Measurements from ENCODE around the gene FARP2.

The FARP2 gene

DNA sequence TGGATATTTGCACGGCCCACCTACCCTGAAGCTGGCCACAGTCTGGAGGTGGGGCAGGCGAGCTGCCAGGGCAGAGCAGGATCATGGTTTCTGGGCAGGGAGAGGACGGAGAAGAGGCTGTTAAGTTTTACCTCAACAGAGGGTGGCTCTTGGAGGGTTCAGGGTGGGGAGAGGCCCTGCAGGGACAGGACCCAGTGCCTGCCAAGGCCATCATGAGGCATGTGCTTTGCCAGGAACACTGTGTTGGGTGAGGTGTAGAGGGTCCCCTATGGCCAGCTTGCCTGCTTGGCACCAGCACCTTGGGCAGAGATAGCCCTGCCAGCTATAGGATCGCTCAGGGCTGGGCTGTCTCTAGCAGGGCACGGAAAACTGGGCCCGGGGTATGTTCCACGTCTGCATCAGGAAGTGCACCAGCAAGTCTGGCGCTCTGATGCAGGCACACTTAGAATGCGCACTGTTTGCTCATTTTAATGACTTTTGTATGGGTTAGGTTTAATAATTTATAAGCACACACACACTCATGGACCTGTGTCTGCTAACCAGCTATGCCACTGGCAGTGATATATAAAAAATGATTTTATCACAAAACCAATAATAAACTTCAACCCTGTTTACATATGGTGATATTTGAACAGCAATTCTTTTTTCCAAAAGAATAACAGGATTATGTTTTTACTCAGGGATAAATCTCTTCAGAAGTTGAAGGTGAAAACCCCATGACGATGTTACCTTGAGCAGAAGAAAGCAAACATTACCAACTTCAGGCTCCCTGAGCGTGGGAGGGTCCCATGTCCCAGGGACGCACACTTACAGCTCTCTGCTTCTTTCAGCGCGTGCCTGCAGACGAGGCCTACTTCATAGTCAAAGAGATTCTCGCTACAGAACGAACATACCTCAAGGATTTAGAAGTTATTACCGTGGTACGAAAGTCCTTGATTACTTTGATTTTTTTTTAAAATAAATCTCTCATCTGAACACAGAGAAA is 105.9 kb downstream of the FARP2 start:
- DNase-seq = no peak

DNA sequence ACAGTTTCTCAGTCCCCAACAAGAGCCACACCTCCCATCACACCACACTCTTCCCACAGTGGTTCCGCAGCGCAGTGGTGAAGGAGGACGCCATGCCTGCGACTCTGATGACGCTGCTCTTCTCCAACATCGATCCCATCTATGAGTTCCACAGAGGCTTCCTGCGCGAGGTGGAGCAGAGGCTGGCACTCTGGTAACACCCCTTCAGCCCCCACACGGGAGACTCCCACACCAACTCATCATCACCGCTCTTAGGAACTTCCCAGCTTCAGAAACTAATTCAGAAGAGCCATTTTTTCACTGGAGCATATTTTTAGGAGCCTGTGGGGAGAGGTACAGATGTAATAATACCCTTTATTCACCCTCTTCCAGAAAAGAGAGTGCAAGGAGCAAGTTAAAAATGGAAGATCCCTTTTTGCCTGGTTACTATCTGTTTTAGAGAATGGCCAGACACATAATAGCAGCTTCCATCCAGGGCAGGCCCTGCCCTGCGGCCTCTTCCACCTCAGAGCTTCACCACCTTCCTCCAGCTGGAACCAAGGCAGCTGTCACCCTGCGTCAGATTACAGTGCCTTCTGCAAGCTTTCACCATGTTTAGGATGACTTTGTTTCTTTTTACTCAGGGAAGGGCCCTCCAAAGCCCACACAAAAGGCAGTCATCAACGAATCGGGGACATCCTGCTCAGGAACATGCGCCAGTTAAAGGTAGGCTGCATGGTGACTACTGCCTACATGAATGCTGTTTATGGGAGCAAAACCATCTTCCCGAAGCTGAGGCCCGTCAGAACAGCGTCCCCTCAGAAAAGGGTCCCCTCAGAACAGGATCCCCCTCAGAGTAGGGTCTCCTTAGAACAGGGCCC is 107.4 kb downstream of the FARP2 start:
- DNase-seq = no peak

DNA sequence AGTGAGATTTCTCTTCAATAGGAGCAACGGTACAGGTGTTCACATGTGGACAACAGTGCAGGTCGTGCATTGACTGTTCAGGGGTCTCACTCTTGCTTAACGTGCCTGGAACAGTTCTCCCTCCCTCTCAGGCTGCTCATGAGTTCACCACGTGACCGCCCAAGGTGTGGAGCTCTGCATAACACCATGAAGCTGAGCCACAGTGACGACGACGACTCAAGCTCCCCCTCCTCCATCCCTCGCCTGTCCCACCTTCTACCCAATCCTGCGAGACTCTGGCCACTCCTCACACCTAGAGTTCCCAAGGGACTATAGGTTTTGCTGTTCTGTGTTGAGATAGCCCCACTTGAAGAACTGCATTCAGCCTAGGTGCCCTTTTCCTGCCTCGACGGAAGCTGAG is 109.5 kb downstream of the FARP2 start:
- no peak for DNase-seq

DNA sequence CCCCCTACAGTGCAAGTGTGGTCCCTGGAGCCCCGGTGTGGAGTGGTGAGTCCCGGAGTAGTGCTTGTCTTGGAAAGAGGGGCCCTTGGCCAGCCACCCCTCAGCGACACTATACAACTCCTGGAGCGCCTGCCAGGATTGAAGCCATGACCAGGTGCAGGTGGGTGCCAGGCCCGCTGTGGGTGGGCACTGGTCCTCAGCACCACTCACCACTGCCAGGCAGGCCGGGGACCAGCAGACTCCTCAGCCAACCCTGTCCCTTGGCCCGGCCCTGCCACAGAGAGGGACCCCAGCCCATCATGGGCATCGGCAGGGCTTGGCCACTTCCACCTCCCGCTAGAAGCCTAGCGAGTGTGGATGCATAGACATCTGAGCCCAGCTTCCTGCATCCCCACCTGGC is 110.1 kb downstream of the FARP2 start:
- no peak for DNase-seq

DNA sequence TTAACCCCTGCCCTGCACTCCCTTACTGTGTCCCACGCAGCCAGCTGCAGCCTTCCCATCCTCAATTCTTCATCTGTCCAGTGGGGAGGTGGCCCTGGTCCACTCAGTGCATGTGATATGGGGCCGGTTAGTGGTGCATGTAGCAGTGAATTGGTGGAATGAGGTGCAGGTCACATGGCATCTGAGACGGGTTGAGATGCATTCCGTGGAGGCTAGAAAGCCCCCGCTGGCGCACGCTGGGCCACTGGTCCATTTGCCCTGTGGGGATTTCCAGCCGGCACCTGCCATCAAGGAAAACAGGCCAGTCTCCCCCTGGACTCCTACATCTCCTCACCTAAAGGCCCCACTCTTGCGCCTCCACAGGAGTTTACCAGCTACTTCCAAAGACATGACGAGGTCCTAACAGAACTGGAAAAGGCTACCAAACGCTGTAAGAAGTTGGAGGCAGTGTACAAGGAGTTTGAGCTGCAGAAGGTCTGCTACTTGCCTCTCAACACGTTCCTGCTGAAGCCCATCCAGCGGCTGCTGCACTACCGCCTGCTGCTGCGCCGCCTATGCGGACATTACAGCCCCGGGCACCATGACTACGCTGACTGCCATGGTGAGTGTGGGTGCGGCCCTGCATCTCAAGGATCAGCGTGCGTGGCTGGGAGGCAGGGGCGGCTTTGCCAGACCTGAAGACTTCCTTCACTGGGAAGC is 111.8 kb downstream of the FARP2 start:
- no peak for DNase-seq

DNA sequence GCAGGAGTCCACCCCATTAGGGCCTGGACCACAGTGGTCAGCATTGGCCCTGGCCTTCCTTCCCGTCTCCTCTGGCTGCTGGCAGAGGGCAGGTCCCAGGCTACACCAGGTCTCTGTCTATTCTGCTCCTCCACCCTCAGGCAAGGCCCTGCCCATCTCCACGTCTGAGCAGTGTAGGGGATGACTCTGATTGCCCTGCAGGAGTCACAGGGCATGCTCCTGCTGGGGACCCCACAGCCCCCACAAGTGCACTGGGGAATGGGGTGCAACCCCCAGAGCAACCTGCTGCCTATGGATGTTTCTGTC is 112.3 kb downstream of the FARP2 start:
- DNase-seq = no peak

DNA sequence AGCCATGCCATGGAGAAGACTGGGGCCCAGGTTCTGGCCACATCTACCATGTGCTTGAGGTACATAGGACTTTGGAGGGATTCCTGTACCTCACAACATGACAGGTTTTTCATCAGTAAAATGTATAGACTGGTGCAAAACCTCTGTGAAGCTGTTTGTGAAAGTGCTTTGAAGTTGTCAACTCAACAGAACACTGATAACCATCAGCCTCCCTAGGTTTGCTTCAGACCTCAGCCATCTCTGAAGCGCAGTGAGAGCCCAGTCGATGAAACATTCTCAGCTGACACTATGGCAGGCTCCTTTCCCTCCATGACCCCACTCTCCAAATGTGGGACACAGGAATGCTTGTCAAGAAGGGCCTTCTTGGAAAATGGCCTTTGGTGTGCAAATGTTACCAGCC is 113.7 kb downstream of the FARP2 start:
- DNase-seq = no peak

DNA sequence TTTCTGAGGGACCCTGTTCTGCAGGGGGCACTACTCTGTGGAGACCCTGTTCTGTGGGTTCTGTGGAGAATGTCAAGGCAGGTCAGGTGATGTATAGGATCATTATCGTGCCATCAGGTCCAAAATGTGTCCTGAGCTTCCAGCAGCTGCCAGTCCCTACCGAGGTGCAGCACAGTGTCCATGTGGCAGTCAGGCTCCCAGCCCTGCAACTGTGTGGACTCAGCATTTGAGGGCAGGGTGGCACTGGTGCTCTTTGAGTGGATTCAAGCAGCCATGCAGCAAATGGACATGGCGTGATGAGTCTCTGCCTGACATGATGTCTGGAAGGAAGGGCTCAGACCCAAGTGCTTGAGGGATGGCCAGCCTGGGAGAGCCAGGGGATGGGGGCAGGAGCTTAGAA is 117.3 kb downstream of the FARP2 start:
- DNase-seq = no peak

DNA sequence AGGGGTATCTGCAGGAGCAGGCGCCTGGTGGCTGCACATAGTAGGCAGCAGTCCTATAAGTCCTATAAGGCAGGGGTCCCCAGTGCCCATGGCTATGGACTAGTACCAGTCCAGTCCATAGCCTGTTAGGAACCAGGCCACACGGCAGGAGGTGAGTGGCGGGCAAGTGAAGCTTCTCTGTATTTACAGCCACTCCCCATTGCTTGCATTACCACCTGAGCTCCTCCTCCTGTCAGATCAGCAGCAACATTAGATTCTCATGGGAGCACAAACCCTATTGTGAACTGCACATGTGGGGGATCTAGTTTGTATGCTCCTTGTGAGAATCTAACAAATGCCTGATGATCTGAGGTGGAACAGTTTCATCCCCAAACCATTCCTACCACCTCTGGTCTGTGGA is 119.2 kb downstream of the FARP2 start:
- DNase-seq = no peak

DNA sequence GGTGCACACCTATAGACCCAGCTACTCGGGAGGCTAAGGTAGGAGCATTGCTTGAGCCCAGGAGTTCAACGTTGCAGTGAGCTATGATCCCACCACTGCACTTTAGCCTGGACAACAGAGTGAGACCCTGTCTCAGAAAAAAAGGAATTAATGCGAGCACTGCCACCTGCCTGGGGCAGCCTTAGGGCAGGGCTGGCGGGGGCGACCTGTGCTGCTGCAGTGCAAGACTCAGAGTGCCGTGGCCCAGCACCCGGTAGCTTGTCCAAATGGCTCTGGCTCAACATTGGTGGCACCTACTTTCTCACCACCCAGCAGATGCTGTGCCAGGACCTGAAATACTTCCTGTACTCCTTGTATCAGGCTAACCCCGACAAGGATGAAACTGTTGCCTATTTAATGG is 122.1 kb downstream of the FARP2 start:
- DNase-seq = no peak

DNA sequence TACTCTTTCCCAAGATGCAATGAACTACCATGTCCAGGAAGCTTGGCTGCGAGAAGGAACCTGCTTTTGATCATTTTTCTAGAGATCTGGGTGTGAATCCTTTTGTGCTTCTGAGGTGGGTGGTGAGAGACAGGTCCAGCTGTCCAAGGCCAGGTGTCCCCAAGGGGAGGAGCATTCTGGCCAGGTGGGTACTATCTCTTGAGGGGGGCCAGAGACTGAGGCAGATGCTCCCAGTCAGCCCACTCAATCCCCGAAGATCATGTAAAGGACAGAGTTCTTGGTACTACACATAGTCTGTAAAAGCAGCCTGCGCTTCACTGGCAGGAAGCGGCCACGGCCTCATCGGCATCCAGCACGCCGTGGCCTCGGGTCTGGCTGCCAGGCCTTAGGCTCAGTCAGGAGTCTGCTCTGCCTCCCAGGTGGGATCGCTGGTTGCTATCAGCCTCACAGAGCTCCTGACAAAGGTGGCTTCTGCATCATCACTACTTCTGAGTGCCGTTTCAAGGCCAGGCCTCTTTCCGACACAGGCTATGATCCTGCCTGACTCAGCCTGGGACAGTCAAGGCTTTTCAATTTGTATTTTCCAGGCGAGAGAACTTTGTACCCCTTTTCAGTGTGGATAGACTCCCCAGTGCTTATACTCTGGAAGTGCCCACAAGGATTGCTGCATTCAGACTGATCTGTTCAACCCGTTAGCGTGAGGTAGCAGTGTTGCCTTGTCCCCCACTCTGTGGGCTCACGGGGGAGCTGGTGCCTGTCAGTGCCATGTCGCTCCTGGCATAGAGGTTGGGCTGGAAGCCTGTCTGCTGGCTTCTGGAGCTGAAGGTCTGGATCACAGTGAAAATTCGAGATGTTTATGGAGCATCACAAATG is 123.2 kb downstream of the FARP2 start:
- no peak for DNase-seq

DNA sequence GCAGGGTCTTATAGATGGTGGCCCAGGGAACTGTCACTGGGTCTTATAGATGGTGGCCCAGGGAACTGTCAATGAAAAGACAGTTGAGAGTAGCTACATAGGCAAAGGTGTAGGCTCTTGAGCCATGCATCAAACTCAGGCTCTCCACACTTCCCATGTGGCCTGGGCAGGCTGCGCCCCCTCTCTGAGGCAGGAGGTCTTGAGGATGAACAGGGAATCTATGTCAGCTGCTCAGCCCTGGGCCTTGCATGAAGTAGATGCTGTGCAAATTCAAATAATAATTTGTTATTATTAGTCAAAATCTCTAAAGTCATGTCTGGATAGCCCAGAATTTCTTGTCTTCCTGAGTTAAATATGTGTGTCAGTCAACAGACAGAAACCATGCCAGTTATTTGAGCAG is 125.6 kb downstream of the FARP2 start:
- DNase-seq = no peak

DNA sequence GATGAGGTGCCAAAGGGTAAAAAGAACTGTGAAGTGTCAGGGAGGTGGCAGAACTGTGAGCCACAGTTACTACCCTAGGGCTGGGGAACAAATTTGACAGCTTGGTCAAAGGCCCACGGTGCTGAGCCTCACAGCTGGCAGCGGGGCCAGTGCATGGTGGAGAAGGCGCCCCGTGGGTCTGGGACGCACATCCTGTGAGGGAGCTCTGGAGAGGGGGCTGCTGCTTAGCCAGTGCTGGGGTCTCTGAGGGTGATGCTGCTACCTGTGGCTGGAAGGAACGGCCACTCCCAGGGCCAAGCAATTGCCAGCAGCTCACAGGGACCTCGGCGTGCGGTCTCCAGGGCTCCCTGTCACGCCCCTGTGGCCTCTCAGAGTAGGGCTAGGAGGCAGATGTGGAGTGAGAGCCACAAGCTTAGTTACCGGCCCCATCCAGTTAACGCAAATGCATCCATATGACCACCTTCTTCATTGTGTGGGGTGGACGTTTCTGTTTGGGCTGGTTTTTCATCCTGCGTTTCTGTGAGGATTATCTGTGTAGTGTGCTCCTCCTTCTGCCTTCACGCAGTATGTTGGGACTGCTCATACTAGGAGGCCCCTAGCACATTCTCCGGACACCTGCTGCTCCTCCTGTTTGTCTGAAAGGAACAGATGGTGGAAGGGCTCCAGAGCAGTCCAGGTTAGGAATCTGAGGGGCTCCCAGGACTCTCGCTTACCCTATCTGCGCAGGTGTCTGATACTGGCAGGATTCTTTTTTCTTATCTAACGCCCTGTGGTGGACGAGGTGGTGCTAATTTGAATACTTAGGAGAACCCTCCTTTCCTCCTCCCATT is 126.3 kb downstream of the FARP2 start:
- no peak for DNase-seq

DNA sequence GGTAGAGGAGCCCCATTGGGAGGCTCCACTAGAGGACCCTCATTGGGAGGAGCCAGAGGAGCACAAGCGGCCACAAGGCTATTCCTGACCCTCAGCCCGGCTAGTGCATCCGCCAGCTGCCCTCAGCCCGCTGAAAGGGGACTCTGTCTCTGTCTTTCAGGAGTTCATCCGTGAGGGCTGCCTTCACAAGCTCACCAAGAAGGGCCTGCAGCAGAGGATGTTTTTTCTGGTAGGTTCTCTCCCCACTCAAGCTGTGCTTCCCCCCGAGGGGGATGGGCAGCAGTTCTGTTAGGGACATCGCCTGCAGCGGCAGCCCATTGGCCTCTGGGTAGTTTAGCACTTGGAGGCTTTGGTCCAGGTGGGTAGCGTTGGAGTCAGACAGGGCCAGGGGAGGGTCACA is 127.2 kb downstream of the FARP2 start:
- DNase-seq = no peak

DNA sequence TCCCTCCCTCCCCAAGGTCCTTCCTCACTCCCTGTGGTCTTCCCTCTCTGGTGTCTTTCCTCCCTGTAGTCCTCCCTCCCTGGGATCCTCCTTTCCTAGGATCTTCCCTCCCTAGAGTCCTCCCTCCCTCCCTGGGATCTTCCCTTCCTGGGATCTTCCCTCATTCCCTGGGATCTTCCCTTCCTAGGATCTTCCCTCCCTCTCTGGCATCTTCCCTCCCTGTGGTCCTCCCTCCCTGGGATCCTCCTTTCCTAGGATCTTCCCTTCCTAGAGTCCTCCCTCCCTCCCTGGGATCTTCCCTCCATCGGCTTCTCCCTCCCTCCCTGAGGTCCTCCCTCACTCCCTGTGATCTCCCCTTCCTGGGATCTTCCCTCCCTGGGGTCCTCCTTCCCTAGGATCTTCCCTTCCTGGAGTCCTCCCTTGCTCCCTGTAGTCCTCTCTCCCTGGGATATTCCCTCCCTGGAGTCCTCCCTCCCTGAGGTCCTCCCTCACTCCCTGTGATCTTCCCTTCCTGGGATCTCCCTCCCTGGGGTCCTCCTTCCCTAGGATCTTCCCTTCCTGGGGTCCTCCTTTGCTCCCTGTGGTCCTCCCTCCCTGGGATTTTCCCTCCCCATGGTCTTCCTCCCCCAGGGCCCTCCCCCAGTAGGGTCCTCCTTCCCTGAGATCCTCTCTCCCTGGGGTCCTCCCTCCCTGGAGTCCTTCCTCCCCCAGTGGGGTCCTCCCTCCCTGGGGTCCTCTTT is 129.3 kb downstream of the FARP2 start:
- DNase-seq = no peak

DNA sequence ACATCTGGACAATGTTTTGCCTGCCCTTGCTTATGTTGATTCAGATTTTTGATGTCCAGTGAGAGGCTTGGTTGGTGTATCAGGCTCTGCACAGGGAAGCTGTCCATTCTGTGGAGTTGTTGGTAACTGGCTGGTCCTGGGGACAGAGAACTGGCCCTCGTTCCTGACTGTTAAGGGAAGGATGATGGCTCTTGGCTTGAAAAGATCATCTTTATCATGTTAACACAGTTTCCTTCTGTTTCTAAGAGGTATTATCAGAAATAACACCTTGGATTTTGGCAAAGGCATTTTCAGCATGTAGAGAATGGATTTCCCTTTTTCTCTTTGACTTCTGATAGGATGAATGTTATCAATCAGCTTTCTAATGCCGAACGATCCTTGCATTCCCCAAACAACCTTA is 133.0 kb downstream of the FARP2 start:
- no peak for DNase-seq

DNA sequence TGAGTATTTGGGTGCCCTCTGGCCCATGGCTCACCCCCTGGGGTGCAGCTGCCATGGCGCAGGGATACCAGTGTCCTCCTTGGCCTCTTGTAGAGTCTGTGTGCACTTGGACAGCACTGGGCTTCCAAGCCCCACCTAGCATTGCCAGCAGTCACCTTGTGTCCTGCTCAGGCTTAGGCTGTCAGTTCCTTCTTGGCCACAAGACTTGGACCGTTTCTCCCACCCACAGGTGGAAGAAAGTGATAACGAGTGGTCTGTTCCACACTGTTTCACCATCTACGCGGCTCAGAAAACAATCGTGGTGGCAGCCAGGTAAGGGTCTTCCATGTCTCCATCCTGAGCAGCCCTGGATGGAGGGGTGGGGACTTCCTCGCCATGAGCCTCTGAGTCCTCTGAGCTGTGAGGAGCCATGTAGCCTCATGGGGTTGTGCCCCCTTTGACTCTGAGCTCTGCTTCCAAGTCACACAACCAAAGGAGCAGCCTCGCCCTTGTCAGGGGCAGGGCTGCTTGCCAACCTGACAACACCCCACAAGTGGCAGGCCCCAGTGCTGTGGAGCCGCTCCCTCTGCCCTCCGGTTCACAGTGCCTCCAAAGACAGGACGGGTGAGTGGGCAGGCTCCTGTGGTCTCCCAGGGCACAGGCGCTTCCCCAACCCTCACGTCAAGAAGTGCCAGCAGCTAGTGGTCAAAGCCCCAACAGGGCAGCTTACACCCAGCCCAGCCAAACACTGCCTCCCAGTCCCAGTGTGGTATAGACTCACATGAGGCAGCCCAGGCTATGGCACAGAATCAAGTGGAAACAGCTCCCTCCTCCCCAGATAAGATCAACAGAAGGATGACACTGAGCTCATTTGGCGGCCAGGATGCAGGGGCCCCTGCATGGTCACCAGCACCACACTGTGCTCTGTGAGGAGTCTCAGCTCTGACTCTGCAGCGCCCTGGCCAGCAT is 133.9 kb downstream of the FARP2 start:
- DNase-seq = no peak

DNA sequence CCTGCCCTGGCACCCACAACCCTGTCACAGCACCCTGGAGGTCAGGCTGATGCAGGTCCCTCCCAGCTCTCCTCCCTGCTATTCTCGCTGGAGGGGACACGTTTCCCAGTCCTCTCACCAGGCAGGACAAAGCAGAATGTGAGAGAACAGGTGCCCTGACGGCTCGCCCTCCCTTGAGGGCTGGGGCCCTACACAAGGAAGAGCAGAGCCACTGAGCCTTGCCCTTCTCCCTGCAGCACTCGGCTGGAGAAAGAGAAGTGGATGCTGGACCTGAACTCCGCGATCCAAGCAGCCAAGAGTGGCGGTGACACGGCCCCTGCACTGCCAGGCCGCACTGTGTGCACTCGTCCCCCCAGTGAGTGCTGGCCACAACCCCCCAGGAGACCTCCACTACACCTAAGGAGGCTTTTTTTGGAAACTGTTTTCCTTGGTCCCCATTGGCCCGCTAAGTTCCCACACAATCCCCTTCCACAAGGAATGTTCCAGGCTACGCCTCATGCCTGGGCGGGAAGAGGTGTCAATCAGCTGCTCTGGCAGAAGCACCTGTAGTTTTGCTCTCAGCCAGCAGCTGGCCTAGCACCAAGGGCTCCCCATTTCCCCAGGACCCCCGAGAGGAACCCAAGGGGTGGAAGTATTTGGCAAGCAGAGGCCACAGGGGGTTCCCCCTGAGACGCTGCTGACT is 134.9 kb downstream of the FARP2 start:
- DNase-seq = no peak

DNA sequence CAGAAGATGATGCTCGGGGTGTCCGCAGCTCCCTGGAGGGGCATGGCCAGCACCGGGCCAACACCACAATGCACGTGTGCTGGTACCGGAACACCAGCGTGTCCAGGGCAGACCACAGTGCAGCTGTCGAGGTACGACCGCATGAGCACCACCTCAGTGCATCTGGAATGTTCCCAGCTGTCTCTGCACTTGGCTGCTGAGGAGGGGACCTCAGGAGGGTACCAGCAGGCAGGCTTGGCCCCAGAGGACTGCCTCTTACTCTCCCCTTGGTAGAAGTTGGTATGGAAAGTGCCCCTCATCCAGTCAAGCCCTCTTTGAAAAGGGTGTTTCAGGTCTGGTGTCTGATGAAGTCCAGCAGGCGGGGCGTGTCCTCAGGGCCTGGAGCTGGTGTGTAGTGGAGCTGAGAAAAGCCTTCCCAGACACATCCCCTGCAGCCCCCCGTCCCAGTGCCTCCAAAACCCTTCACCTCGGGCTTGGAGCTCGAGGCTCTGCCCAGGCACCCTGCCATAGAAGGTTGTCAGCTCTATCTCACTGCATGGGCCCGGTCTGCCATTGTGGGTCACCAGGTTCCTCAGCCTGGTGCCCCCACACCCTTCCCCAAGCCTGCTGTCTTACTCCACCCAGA is 135.6 kb downstream of the FARP2 start:
- DNase-seq = no peak
